HepG2 (cell line): Measurements from ENCODE around the gene ERVMER34-1. TPM values are rescaled to one million over a fixed set of nuclear protein-coding genes. Genes with fewer than 3 reads are reported as not detected.

ENCODE experiments used
- CC2D1A ChIP-seq: sonication (generic); formaldehyde crosslinking; IDR thresholded peaks from 2 replicates; pipeline ENCODE4 v1.8.1; 2023; ENCODE audit warnings: mild to moderate bottlenecking, missing genetic modification reagents
- DMAP1 ChIP-seq: IDR thresholded peaks from 2 replicates; pipeline ENCODE4 v1.6.1; 2016
- ERF ChIP-seq: IDR thresholded peaks from 2 replicates; pipeline ENCODE4 v1.6.1; 2018; ENCODE audit warnings: missing biosample characterization, missing genetic modification reagents
- FOXK2 ChIP-seq: fragments of 450-650 bp; IDR thresholded peaks from 2 replicates; pipeline ENCODE4 v1.6.1; 2016
- HMGA1 ChIP-seq: sonication (generic); formaldehyde crosslinking; conservative IDR thresholded peaks from 2 replicates; pipeline ENCODE4 v1.4.0; 2020; ENCODE audit warnings: missing genetic modification reagents
- MBNL3 ChIP-seq: fragments of 250-450 bp; sonication (Bioruptor Pico); conservative IDR thresholded peaks from 2 replicates; pipeline ENCODE4 v1.8.0; 2022; ENCODE audit warnings: mild to moderate bottlenecking, inconsistent platforms
- MXD4 ChIP-seq: IDR thresholded peaks from 2 replicates; pipeline ENCODE4 v1.6.1; 2016; ENCODE audit warnings: mild to moderate bottlenecking, missing biosample characterization, missing genetic modification reagents
- NFE2 ChIP-seq: sonication (generic); formaldehyde crosslinking; IDR thresholded peaks from 2 replicates; pipeline ENCODE4 v1.4.0; 2020; ENCODE audit warnings: missing genetic modification reagents
- NFRKB ChIP-seq: fragments of 450-650 bp; IDR thresholded peaks from 2 replicates; pipeline ENCODE4 v1.6.1; 2017
- PHF21A ChIP-seq: sonication (generic); formaldehyde crosslinking; IDR thresholded peaks from 2 replicates; pipeline ENCODE4 v1.5.0; 2020; ENCODE audit warnings: mild to moderate bottlenecking, missing genetic modification reagents
- RXRA ChIP-seq: sonication (generic); formaldehyde crosslinking; IDR thresholded peaks from 2 replicates; pipeline ENCODE4 v1.5.1; 2020; ENCODE audit warnings: missing genetic modification reagents
- SNRNP70 ChIP-seq: fragments of 200-400 bp; formaldehyde crosslinking; IDR thresholded peaks from 2 replicates; pipeline ENCODE4 v1.6.1; 2017; ENCODE audit warnings: mild to moderate bottlenecking, low read depth, low read length, moderate library complexity
- SOX13 ChIP-seq, 3 experiments: fragments of 450-650 bp in 1 of 3; sonication (generic) in 1 of 3; formaldehyde crosslinking in 1 of 3; IDR thresholded peaks in 2 of 3; conservative IDR thresholded peaks in 1 of 3; 2 replicates each; pipeline versions ENCODE4 v1.5.0 to v1.6.1; 2016 to 2020; ENCODE audit warnings: antibody characterized with exemption in 1 of 3, mild to moderate bottlenecking in 1 of 3, missing compliant biosample characterization in 1 of 3, missing genetic modification reagents in 1 of 3, moderate library complexity in 1 of 3
- TBX3 ChIP-seq: fragments of 450-650 bp; IDR thresholded peaks from 2 replicates; pipeline ENCODE4 v1.6.1; 2017; ENCODE audit warnings: antibody characterized with exemption, mild to moderate bottlenecking, inconsistent platforms, borderline replicate concordance
- ZIK1 ChIP-seq: sonication (generic); formaldehyde crosslinking; IDR thresholded peaks from 2 replicates; pipeline ENCODE4 v1.5.0; 2020; ENCODE audit warnings: mild to moderate bottlenecking, low read depth, missing genetic modification reagents, borderline replicate concordance
- ZMYM2 ChIP-seq: sonication (generic); formaldehyde crosslinking; IDR thresholded peaks from 2 replicates; pipeline ENCODE4 v1.8.0; 2022; ENCODE audit warnings: mild to moderate bottlenecking, missing genetic modification reagents
- ZNF224 ChIP-seq: sonication (generic); formaldehyde crosslinking; IDR thresholded peaks from 2 replicates; pipeline ENCODE4 v1.5.0; 2020; ENCODE audit warnings: mild to moderate bottlenecking, missing genetic modification reagents
- ZNF274 ChIP-seq: sonication (generic); formaldehyde crosslinking; IDR thresholded peaks from 2 replicates; pipeline ENCODE4 v1.5.1; 2020; ENCODE audit warnings: mild to moderate bottlenecking, missing genetic modification reagents
- ZNF3 ChIP-seq: IDR thresholded peaks from 2 replicates; pipeline ENCODE4 v1.7.0; 2017; ENCODE audit warnings: inconsistent platforms
- ZNF34 ChIP-seq: sonication (generic); formaldehyde crosslinking; IDR thresholded peaks from 2 replicates; pipeline ENCODE4 v1.4.0; 2020; ENCODE audit warnings: mild to moderate bottlenecking, missing genetic modification reagents, borderline replicate concordance
- ZNF484 ChIP-seq: sonication (generic); formaldehyde crosslinking; IDR thresholded peaks from 2 replicates; pipeline ENCODE4 v1.5.1; 2020; ENCODE audit warnings: mild to moderate bottlenecking, low read depth, missing genetic modification reagents, borderline replicate concordance
- ZSCAN31 ChIP-seq: sonication (generic); formaldehyde crosslinking; IDR thresholded peaks from 2 replicates; pipeline ENCODE4 v1.5.0; 2020; ENCODE audit warnings: low read depth, mild to moderate bottlenecking, missing genetic modification reagents
- polyA plus RNA-seq, 8 experiments: library from polyadenylated mRNA; depleted of rRNA in 3 of 8; stranded (reverse) in 7 of 8; unstranded in 1 of 8; fragments of >200 nt; fragmentation: Illumina TruSeq in 4 of 8; extraction: Trizol in 4 of 8; gene quantifications; 2 replicates each; pipeline versions ENCODE4 v1.2.1 to v1.2.3, GENCODE V29; 2011 to 2016; ENCODE audit warnings: low read depth in 4 of 8, missing spikeins in 1 of 8, mixed read lengths in 1 of 8; ENCODE audit not compliant: insufficient read depth in 1 of 8
- total RNA-seq, 5 experiments: library from RNA; depleted of rRNA; stranded (reverse); fragments of >200 nt; fragmentation: Illumina TruSeq; extraction: Trizol; gene quantifications; 2 replicates each; pipeline ENCODE4 v1.2.3, GENCODE V29; 2016; ENCODE audit warnings: low read depth in 1 of 5
- TF ChIP-seq, protein P1 (sequence below): sonication (generic); formaldehyde crosslinking; IDR thresholded peaks from 2 replicates; pipeline ENCODE4 v1.8.0; 2022; ENCODE audit warnings: mild to moderate bottlenecking, missing genetic modification reagents; ENCODE audit not compliant: insufficient replicate concordance
- TF ChIP-seq, protein P2 (sequence below): sonication (generic); formaldehyde crosslinking; IDR thresholded peaks from 2 replicates; pipeline ENCODE4 v1.4.0; 2020; ENCODE audit warnings: missing genetic modification reagents
- TF ChIP-seq, protein P3 (sequence below): sonication (generic); formaldehyde crosslinking; IDR thresholded peaks from 2 replicates; pipeline ENCODE4 v1.4.0; 2020; ENCODE audit warnings: missing genetic modification reagents

ERVMER34-1 gene
- total and polyA plus RNA-seq, 2 of the 13 experiments (the other 11 are each of a cell fraction or from before 2014, with no cell fraction given): 0.04 to 0.35 TPM

DNA sequence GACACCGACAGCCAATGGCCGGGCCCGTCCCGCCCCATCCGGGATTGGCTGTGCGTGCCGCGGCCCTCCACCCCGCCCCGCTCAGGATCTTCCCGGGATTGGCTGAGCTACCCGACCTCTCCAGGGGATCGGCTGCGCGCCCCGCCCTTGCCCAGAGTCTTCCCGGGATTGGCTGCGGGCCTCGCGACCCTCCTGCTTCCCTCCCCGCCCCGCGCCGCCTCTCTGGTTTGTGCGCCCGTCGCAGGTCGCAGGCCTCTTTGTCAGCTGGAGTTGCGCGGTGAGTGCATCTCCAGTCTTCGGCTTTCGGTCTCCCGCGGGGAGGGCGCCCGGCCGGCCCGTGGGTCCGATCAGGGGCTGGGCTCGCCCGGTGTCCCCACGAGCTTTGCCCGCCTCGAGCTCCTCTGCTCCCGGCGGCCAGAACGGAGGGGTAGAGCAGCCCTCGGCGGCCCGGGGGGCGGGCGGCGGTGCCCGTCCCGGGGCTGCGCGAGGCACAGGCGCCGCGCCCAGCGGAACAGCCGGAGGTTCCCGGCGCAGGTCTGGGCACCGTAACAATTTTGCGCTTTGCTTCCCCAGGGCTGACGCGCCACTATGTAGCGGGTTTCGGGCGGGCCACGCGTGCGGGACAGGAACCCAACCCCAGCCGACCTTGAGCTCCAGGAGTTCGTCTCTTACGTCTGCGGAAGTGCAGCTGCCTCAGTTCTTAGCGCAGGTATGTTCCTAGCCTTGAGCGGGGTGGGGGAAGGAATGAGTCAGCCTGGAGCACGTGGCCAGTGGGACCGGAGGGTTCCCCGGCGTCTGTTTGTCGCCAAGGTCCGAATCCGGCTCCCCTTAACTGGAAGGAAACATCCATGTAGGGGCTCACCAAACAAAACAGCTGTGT lies 38.7 kb downstream of the ERVMER34-1 start (continued):
- TF ChIP-seq, protein P1, sequence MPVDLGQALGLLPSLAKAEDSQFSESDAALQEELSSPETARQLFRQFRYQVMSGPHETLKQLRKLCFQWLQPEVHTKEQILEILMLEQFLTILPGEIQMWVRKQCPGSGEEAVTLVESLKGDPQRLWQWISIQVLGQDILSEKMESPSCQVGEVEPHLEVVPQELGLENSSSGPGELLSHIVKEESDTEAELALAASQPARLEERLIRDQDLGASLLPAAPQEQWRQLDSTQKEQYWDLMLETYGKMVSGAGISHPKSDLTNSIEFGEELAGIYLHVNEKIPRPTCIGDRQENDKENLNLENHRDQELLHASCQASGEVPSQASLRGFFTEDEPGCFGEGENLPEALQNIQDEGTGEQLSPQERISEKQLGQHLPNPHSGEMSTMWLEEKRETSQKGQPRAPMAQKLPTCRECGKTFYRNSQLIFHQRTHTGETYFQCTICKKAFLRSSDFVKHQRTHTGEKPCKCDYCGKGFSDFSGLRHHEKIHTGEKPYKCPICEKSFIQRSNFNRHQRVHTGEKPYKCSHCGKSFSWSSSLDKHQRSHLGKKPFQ (CRISPR knock-in tag): no peak
- no peak for TF ChIP-seq HMGA1
- no peak for TF ChIP-seq MBNL3
- 0 out of 2 replicates have a peak, but pooled peaks have one; percentile 59 for TF ChIP-seq ZIK1
- TF ChIP-seq ERF (CRISPR knock-in tag): peak; percentile 54
- TF ChIP-seq FOXK2: no peak
- no peak for TF ChIP-seq NFRKB
- TF ChIP-seq MXD4 (CRISPR knock-in tag): peak; percentile 73
- peak; percentile 64 for TF ChIP-seq RXRA (CRISPR knock-in tag)
- TF ChIP-seq PHF21A: peak; percentile 59
- no peak for TF ChIP-seq NFE2
- peak; percentile 79 for TF ChIP-seq DMAP1 (CRISPR knock-in tag)
- TF ChIP-seq, protein P2, sequence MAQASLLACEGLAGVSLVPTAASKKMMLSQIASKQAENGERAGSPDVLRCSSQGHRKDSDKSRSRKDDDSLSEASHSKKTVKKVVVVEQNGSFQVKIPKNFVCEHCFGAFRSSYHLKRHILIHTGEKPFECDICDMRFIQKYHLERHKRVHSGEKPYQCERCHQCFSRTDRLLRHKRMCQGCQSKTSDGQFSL: no peak
- TF ChIP-seq ZSCAN31 (CRISPR knock-in tag): peak; percentile 96
- TF ChIP-seq CC2D1A (CRISPR knock-in tag): no peak
- TF ChIP-seq ZNF224 (CRISPR knock-in tag): 0 out of 2 replicates have a peak, but pooled peaks have one; percentile 8
- TF ChIP-seq, protein P3, sequence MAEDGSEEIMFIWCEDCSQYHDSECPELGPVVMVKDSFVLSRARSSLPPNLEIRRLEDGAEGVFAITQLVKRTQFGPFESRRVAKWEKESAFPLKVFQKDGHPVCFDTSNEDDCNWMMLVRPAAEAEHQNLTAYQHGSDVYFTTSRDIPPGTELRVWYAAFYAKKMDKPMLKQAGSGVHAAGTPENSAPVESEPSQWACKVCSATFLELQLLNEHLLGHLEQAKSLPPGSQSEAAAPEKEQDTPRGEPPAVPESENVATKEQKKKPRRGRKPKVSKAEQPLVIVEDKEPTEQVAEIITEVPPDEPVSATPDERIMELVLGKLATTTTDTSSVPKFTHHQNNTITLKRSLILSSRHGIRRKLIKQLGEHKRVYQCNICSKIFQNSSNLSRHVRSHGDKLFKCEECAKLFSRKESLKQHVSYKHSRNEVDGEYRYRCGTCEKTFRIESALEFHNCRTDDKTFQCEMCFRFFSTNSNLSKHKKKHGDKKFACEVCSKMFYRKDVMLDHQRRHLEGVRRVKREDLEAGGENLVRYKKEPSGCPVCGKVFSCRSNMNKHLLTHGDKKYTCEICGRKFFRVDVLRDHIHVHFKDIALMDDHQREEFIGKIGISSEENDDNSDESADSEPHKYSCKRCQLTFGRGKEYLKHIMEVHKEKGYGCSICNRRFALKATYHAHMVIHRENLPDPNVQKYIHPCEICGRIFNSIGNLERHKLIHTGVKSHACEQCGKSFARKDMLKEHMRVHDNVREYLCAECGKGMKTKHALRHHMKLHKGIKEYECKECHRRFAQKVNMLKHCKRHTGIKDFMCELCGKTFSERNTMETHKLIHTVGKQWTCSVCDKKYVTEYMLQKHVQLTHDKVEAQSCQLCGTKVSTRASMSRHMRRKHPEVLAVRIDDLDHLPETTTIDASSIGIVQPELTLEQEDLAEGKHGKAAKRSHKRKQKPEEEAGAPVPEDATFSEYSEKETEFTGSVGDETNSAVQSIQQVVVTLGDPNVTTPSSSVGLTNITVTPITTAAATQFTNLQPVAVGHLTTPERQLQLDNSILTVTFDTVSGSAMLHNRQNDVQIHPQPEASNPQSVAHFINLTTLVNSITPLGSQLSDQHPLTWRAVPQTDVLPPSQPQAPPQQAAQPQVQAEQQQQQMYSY (CRISPR knock-in tag): no peak
- no peak for TF ChIP-seq ZNF484 (CRISPR knock-in tag)
- TF ChIP-seq ZNF274: peak; percentile 82
- TF ChIP-seq ZNF34: no peak
- no peak for TF ChIP-seq SNRNP70
- TF ChIP-seq ZMYM2 (CRISPR knock-in tag): peak; percentile 59; the same call in 1 of the 2 replicates
- TF ChIP-seq TBX3: no peak
- TF ChIP-seq ZNF3 (CRISPR knock-in tag): no peak
- no peak; the same call in 1 of the 2 replicates for TF ChIP-seq SOX13 (IDR thresholded peaks at IDR 0.05)
- peak; percentile 6 to 12; a peak in 1 of 4 replicates for TF ChIP-seq SOX13 (CRISPR knock-in tag; conservative IDR thresholded peaks at IDR 0.05 in 1 of 2, IDR thresholded peaks at IDR 0.05 in 1 of 2)
